ENCODE measurements around the gene VWA1.

DNA sequence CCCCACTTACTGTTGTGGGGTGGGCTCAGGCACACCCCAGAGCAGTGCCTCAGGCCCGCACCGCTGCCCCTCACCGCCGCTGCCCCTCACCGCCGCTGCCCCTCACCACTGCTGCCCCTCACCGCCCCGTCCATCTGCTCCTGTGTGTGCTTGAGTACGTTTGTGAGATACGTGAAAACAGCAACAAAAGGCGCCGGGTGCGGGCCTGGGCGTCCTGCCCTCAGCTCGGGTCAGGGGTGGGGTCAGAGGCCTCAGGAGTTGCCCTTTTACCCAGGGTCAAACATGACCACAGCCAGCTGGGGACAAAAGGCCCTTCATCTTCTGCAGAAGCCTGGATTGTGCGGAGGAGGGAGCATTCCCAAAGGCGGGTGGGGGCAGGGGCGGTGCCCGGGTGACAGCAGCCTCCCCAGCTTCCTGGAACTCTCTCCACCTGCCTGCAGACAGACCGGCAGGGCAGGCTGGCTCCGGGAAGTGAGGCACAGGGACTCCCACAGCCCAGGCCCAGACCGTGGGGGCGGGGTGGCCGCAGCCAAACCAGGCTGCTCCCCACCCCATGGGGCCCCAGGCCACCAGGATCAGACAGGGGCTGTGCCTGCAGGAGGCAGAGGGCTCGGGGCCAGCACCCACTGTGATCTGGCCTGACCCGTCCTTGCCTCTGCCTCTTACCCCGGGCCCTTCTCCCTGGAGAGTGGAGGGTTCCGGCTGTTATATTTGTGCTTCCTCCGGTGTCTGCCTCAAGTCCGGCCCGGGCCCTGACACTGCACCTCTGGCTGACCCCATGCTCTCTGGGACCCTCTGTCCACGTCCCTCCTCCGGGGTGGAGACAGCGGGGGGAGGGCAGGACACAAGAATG lies 2.3 kb upstream of the VWA1 start:
- TF ChIP-seq, protein P1, sequence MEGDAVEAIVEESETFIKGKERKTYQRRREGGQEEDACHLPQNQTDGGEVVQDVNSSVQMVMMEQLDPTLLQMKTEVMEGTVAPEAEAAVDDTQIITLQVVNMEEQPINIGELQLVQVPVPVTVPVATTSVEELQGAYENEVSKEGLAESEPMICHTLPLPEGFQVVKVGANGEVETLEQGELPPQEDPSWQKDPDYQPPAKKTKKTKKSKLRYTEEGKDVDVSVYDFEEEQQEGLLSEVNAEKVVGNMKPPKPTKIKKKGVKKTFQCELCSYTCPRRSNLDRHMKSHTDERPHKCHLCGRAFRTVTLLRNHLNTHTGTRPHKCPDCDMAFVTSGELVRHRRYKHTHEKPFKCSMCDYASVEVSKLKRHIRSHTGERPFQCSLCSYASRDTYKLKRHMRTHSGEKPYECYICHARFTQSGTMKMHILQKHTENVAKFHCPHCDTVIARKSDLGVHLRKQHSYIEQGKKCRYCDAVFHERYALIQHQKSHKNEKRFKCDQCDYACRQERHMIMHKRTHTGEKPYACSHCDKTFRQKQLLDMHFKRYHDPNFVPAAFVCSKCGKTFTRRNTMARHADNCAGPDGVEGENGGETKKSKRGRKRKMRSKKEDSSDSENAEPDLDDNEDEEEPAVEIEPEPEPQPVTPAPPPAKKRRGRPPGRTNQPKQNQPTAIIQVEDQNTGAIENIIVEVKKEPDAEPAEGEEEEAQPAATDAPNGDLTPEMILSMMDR (conservative IDR thresholded peaks at IDR 0.05) = no peak
- TF ChIP-seq ZFX (IDR thresholded peaks at IDR 0.05) = peak; percentile 77; the same call in 1 of the 2 replicates
